Ishikawa (cell line): ENCODE data around the gene CLCNKB.

Source experiments
- CEBPB ChIP-seq: IDR thresholded peaks from 2 replicates; pipeline ENCODE4 v1.6.1; 2012
- CREB1 ChIP-seq: IDR thresholded peaks from 2 replicates; pipeline ENCODE4 v1.6.1; 2012; ENCODE audit warnings: low read depth
- EGR1 ChIP-seq: IDR thresholded peaks from 2 replicates; pipeline ENCODE4 v1.6.1; 2012
- EP300 ChIP-seq: IDR thresholded peaks from 2 replicates; pipeline ENCODE4 v1.6.1; 2012; ENCODE audit warnings: borderline replicate concordance
- FOXM1 ChIP-seq: IDR thresholded peaks from 2 replicates; pipeline ENCODE4 v1.6.1; 2012; ENCODE audit warnings: low read depth, borderline replicate concordance
- MAX ChIP-seq: IDR thresholded peaks from 2 replicates; pipeline ENCODE4 v1.6.1; 2012
- NFIC ChIP-seq: IDR thresholded peaks from 2 replicates; pipeline ENCODE4 v1.6.1; 2012
- RAD21 ChIP-seq: IDR thresholded peaks from 2 replicates; pipeline ENCODE4 v1.6.1; 2012; ENCODE audit warnings: low read depth
- TAF1 ChIP-seq: IDR thresholded peaks from 2 replicates; pipeline ENCODE4 v1.6.1; 2012; ENCODE audit warnings: low read depth, mild to moderate bottlenecking
- TCF12 ChIP-seq: IDR thresholded peaks from 2 replicates; pipeline ENCODE4 v1.6.1; 2012; ENCODE audit warnings: low read depth
- TEAD4 ChIP-seq: IDR thresholded peaks from 2 replicates; pipeline ENCODE4 v1.6.1; 2012
- YY1 ChIP-seq: IDR thresholded peaks from 2 replicates; pipeline ENCODE4 v1.6.1; 2012; ENCODE audit warnings: low read depth
- ZBTB7A ChIP-seq: IDR thresholded peaks from 2 replicates; pipeline ENCODE4 v1.6.1; 2012; ENCODE audit warnings: low read depth
- TF ChIP-seq, protein P1 (sequence below): IDR thresholded peaks from 2 replicates; pipeline ENCODE4 v1.6.1; 2012
- TF ChIP-seq, protein P2 (sequence below): IDR thresholded peaks from 2 replicates; pipeline ENCODE4 v1.6.1; 2012; ENCODE audit warnings: low read depth, mild to moderate bottlenecking

Gene CLCNKB

GRCh38 chr1:16054598-16055540, 11.3 kb downstream of the CLCNKB start:
- TF ChIP-seq CEBPB, result no peak
- no peak for TF ChIP-seq CREB1
- no peak for TF ChIP-seq MAX

GRCh38 chr1:16055613-16056520, 12.3 kb downstream of the CLCNKB start:
- peak; percentile 85 for TF ChIP-seq RAD21
- TF ChIP-seq, protein P1, sequence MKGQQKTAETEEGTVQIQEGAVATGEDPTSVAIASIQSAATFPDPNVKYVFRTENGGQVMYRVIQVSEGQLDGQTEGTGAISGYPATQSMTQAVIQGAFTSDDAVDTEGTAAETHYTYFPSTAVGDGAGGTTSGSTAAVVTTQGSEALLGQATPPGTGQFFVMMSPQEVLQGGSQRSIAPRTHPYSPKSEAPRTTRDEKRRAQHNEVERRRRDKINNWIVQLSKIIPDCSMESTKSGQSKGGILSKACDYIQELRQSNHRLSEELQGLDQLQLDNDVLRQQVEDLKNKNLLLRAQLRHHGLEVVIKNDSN, result no peak
- no peak for TF ChIP-seq TAF1
- no peak for TF ChIP-seq CEBPB
- TF ChIP-seq MAX, result no peak
- no peak for TF ChIP-seq NFIC
- no peak for TF ChIP-seq YY1
- no peak for TF ChIP-seq TEAD4
- no peak for TF ChIP-seq FOXM1
- peak; percentile 56; the same call in 1 of the 2 replicates for TF ChIP-seq ZBTB7A
- TF ChIP-seq CREB1, result no peak
- TF ChIP-seq, protein P2, sequence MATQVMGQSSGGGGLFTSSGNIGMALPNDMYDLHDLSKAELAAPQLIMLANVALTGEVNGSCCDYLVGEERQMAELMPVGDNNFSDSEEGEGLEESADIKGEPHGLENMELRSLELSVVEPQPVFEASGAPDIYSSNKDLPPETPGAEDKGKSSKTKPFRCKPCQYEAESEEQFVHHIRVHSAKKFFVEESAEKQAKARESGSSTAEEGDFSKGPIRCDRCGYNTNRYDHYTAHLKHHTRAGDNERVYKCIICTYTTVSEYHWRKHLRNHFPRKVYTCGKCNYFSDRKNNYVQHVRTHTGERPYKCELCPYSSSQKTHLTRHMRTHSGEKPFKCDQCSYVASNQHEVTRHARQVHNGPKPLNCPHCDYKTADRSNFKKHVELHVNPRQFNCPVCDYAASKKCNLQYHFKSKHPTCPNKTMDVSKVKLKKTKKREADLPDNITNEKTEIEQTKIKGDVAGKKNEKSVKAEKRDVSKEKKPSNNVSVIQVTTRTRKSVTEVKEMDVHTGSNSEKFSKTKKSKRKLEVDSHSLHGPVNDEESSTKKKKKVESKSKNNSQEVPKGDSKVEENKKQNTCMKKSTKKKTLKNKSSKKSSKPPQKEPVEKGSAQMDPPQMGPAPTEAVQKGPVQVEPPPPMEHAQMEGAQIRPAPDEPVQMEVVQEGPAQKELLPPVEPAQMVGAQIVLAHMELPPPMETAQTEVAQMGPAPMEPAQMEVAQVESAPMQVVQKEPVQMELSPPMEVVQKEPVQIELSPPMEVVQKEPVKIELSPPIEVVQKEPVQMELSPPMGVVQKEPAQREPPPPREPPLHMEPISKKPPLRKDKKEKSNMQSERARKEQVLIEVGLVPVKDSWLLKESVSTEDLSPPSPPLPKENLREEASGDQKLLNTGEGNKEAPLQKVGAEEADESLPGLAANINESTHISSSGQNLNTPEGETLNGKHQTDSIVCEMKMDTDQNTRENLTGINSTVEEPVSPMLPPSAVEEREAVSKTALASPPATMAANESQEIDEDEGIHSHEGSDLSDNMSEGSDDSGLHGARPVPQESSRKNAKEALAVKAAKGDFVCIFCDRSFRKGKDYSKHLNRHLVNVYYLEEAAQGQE, result no peak
- TF ChIP-seq EGR1, result no peak
- TF ChIP-seq EP300, result no peak
- TF ChIP-seq TCF12, result no peak

- TF ChIP-seq ZBTB7A, result no peak
- no peak for TF ChIP-seq MAX
- TF ChIP-seq TEAD4, result no peak
Observed at GRCh38 chr1:16061266-16061665, 17.7 kb downstream of the CLCNKB start.

DNA sequence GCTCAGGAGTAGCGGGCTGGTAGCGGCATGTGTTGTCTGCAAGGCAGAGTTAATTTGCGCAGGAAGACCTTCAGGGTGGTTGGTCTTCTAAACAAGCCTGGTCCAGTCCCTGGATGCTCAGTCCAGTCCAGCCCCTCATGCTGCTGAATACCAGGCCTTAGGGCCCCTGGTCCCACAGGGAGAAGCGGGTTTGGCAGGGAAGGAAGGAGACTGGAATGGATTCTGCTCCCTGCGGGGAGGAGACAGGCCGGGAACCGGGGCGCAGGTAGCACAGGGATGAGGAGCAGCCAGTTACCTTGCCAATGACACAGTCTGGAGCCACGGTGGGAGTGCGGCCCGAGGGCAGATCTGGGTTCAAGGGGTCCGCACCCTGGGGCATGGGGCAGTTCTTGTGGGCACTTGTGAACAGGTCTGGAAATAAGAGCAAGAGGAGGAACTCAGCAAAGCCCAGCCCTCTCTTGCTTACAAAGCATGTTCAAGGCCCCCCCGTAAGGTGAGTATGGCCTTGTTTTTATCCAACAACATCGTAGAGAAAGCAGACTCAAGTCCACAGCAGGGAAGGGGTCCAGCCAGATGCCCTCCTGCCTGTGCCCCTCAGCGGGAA, 19.7 kb downstream of the CLCNKB start:
- no peak for TF ChIP-seq CREB1

DNA sequence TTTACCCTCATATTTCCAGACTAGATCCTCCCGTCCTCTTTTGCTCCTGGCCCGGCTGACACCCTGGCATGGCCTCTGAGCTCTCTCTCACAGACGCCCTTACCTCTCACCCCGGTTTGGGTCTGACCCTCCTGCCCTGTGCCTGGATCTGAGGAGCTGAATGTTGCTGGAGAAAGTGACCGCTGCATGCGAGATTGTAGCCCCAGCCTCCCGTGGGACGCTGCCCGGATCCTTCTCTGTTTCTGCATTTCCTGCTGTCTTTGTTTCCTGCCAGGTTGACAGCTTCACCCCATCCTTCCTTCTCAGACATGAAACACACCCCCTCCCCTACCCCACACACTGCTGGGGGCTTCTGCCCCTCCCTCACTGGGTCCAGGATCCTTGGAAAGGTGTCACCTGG, 20.3 kb downstream of the CLCNKB start:
- TF ChIP-seq MAX (no peak), TCF12 (no peak), RAD21 (no peak), CREB1 (no peak), NFIC (no peak), ZBTB7A (no peak), CEBPB (no peak), TAF1 (no peak), EP300 (no peak), FOXM1 (no peak), TEAD4 (no peak), YY1 (no peak), EGR1 (no peak)
- TF ChIP-seq, protein P1, result no peak
- TF ChIP-seq, protein P2, result no peak
